BJ (cell line): ENCODE results near the gene ETV6. TPM values are rescaled to one million over a fixed set of nuclear protein-coding genes. Genes with fewer than 3 reads are reported as not detected.

Experiments
- CTCF ChIA-PET: fragments of 350-600 bp; formaldehyde crosslinking; extraction: SDS; loops from one replicate; lab custom pipeline; 2021; ENCODE audit warnings: antibody characterized with exemption, inconsistent platforms; lab: Yijun Ruan, JAX
- POLR2A ChIA-PET: fragments of 300-600 bp; sonication (Branson Sonifier 250); formaldehyde crosslinking; extraction: SDS; loops from one replicate; lab custom pipeline; 2021; ENCODE audit warnings: antibody characterized with exemption; lab: Charles Lee
- DNase-seq: peaks from one replicate; pipeline ENCODE4 v3.0.0-alpha.2; 2011; ENCODE audit warnings: low read depth
- H3K27me3 ChIP-seq: 2 replicates; pipeline ENCODE4 v1.6.0; 2011; ENCODE audit warnings: low read length; ENCODE audit not compliant: control insufficient read depth, insufficient read depth
- H3K36me3 ChIP-seq: 2 replicates; pipeline ENCODE4 v1.5.1; 2011; ENCODE audit warnings: low read length; ENCODE audit not compliant: control insufficient read depth, insufficient read depth
- H3K4me3 ChIP-seq: 2 replicates; pipeline ENCODE4 v1.5.1; 2011; ENCODE audit warnings: low read depth, mild to moderate bottlenecking, control low read depth, low read length
- polyA plus RNA-seq: library from polyadenylated mRNA; depleted of rRNA; stranded (reverse); fragments of >200 nt; gene quantifications from 2 replicates; pipeline ENCODE4 v1.2.3, GENCODE V29; 2011
- TF ChIP-seq, protein P1 (sequence below): IDR thresholded peaks from 2 replicates; pipeline ENCODE4 v1.5.1; 2011; ENCODE audit warnings: low read depth, mild to moderate bottlenecking, control low read depth, inconsistent platforms, low read length, moderate library complexity; ENCODE audit not compliant: insufficient read depth

Gene ETV6
- polyA plus RNA-seq, 1 experiment: 10.7 TPM

DNA sequence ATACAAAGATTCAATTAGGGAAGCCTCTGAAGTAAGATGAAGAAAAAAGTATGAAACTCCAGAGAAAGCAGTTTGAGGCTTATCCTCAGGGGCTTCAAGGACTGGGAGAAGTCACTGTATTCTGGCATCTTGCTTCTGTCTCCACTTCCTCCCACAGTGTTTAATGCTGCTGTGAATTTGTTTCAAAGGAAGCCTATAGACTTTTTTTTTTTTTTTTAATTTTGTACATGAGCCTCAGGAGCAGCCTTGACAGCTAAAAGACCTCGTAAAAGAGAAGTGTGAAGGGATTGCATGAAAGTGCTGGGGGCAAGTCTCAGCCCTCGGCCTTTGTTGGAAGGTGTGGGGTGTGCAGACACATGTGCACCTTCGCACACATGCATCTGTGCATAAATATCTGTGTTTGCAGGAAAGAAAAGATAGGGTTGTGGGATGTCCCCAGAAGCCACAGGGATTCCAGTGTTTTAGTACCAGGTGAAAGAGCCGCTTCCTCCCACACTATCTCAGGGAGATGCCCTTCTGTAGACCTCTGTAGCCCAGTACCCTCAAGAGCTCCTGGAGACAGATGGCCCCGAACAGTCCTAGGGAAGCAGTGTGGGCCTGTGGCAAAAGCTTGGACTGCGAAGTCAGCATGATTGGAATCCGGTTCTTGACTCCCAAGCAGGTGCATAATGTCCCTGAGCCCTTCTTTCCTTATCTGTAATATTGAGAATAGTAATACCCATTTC is 227.8 kb downstream of the ETV6 start:
- H3K36me3 ChIP-seq: no peaks in the 10 kb centered on the region
- H3K4me3 ChIP-seq: no peak overlapping the region
- no peaks in the 10 kb centered on the region for H3K27me3 ChIP-seq
- ChIA-PET CTCF (interaction anchor here (0.7 kb wide), 1 partner anchor 214 kb away, joined by 3 read pairs; no protein-coding TSS in a partner anchor), POLR2A (interaction anchor here (0.7 kb wide), 1 partner anchor 315 kb away, joined by 4 read pairs; no protein-coding TSS in a partner anchor)
- TF ChIP-seq, protein P1, sequence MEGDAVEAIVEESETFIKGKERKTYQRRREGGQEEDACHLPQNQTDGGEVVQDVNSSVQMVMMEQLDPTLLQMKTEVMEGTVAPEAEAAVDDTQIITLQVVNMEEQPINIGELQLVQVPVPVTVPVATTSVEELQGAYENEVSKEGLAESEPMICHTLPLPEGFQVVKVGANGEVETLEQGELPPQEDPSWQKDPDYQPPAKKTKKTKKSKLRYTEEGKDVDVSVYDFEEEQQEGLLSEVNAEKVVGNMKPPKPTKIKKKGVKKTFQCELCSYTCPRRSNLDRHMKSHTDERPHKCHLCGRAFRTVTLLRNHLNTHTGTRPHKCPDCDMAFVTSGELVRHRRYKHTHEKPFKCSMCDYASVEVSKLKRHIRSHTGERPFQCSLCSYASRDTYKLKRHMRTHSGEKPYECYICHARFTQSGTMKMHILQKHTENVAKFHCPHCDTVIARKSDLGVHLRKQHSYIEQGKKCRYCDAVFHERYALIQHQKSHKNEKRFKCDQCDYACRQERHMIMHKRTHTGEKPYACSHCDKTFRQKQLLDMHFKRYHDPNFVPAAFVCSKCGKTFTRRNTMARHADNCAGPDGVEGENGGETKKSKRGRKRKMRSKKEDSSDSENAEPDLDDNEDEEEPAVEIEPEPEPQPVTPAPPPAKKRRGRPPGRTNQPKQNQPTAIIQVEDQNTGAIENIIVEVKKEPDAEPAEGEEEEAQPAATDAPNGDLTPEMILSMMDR: no peak
- no peak for DNase-seq

DNA sequence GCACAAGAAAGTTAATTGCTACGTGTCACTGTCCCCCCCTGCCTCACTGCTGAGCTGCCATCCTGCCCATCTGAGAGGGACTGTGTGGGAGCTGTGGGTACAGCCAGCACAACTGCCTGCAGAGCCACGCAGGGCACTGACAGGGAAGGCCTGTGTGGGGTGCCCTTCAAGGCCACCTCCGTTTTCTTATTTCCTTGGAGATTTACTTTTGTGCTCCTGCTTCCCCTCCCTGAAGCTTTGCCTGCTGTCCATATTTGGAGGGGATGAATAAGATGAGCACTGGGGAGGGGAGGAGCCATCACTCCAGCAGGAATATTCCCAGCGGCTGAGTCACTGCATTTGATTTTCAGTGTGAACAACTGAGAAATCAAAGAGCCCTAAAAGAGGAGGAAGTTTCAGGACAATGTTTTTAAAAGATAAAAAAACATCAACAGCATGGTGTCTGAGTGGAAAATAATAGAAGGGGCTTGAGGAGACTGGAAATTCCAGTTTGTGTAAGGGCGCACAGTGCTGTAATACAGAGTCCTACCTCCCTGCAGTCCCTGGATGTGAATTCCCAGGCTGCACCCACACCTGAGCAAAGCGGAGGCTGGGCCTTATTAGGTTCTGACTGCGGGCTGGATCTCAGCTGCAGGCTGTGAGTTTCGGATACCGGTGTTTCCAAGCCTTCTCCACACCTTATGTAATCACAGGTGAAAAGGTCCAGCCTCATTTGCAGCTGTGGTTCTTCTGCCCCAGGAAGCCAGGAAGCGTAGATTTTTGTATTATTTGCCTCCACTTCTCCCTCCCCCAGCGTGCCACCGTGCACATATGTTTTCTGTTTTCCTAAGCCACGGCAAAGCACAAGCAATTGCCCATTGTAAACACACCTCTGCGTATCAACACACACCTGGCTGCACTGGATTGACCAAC is 228.7 kb downstream of the ETV6 start:
- Histone ChIP-seq H3K4me3 (no peak overlapping the region), H3K27me3 (no peaks in the 10 kb centered on the region), H3K36me3 (no peaks in the 10 kb centered on the region)
- POLR2A ChIA-PET: interaction anchor here (0.6 to 0.7 kb wide), 2 partner anchors 252 to 316 kb away, joined by 3 to 4 read pairs; no protein-coding TSS in a partner anchor
- DNase-seq: peak; percentile 28
- TF ChIP-seq, protein P1: no peak
- CTCF ChIA-PET: interaction anchor here (0.6 to 0.7 kb wide), 2 partner anchors 213 to 325 kb away, joined by 3 read pairs; no protein-coding TSS in a partner anchor

DNA sequence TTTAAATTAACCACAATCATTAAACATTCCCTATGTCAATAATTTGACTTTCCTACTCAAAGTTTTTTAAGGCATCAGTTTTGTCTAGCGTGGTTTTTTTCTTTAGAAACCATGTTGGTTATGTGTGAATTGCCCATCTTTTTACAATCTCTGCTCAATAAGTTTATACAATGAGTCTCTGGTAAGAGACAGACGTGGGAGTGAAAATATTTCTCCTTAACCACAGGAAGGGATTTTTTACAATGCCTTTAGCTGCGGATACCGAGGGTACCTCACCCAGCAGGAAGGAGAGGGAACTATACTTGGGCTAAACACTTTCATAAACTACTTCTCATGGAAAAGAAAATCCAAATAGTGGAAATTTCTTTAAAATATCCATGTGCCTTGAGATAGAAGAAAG is 229.8 kb downstream of the ETV6 start:
- CTCF ChIA-PET: no interaction called here
- H3K27me3 ChIP-seq: no peaks in the 10 kb centered on the region
- no peak overlapping the region for H3K4me3 ChIP-seq
- POLR2A ChIA-PET: interaction anchor here (0.6 kb wide), 1 partner anchor 14 kb away, joined by 13 read pairs; no protein-coding TSS in a partner anchor
- TF ChIP-seq, protein P1: no peak
- no peaks in the 10 kb centered on the region for H3K36me3 ChIP-seq
- DNase-seq: peak; percentile 14

DNA sequence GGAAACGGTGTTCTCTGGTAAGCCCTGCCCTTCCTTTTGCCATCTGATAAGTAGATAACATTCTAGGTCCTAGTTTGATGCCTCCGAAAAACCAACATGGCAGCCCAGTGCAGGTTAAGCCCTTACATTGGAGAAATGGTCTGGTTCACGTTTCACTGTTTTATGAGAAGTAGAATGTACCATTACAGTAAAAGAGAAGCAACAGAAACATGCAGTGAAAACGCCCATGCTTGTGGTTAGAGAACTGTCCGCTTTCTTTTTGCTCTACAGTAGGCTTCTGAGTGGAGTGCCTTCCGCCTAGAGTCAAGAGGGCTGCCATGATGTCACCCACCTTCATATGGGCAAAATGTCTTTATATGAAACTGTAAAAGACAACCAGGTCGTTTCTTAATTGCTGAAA is 230.9 kb downstream of the ETV6 start:
- H3K4me3 ChIP-seq: no peak overlapping the region
- DNase-seq: no peak
- ChIA-PET POLR2A (no interaction called here), CTCF (no interaction called here)
- H3K27me3 ChIP-seq: no peaks in the 10 kb centered on the region
- TF ChIP-seq, protein P1: no peak
- H3K36me3 ChIP-seq: no peaks in the 10 kb centered on the region

DNA sequence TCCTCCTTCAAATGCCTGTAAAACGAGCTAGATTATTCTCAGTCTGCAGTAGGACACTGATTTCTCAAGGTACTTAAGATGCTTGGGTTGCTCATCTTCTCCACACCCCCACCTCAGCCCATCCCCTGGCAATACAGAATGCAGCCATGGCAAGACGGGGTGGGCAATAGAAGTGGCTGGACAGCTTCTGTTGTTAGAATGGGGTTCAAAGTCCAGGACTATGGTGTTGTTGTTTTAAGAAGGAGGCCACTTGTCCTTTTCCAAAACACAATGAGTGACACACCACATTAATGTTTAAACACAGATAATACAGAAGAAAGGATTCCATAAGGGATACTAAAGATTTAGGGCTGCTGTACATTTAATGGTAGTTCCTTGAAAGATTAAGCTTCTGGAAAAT is 232.4 kb downstream of the ETV6 start:
- DNase-seq: no peak
- H3K4me3 ChIP-seq: no peak overlapping the region
- peaks cover 3% of the 10 kb centered on the region for H3K36me3 ChIP-seq
- ChIA-PET CTCF (interaction anchor here (0.6 kb wide), 1 partner anchor 14 kb away, joined by 3 read pairs; no protein-coding TSS in a partner anchor), POLR2A (no interaction called here)
- no peaks in the 10 kb centered on the region for H3K27me3 ChIP-seq
- TF ChIP-seq, protein P1: no peak
